CD14-positive monocyte (primary cell): Measurements from ENCODE around the gene CBR3. TPM values are rescaled to one million over a fixed set of nuclear protein-coding genes. Genes with fewer than 3 reads are reported as not detected.

Experiments used
- DNase-seq, 3 donors: peaks; one replicate each; pipeline ENCODE4 v3.0.0-alpha.2; 2011 to 2022
- H2AFZ ChIP-seq: 2 replicates; pipeline ENCODE4 v1.6.0; 2012; ENCODE audit warnings: mild to moderate bottlenecking, low read depth, low read length, inconsistent platforms; ENCODE audit not compliant: insufficient read depth, poor library complexity, severe bottlenecking
- H3K27ac ChIP-seq, 2 donors: 1 replicate in 1 of 2; 2 replicates in 1 of 2; pipeline ENCODE4 v1.5.1; 2012 to 2013; ENCODE audit warnings: low read length in 2 of 2, control low read depth in 1 of 2, inconsistent platforms in 1 of 2, low read depth in 1 of 2, mild to moderate bottlenecking in 1 of 2
- H3K27me3 ChIP-seq, 2 donors: one replicate each; pipeline versions ENCODE4 v1.6.0 to v1.6.1; 2011 to 2013; ENCODE audit warnings: low read length in 2 of 2; ENCODE audit not compliant: control insufficient read depth in 2 of 2, insufficient read depth in 2 of 2
- H3K36me3 ChIP-seq, 2 donors: replicated peaks in 1 of 2; 1 replicate in 1 of 2; 2 replicates in 1 of 2; pipeline versions ENCODE4 v1.5.1 to v1.6.1; 2012 to 2013; ENCODE audit warnings: low read length in 2 of 2, control low read depth in 1 of 2, inconsistent platforms in 1 of 2, mild to moderate bottlenecking in 1 of 2; ENCODE audit not compliant: insufficient read depth in 2 of 2, control insufficient read depth in 1 of 2
- H3K4me1 ChIP-seq, 2 donors: 1 replicate in 1 of 2; 2 replicates in 1 of 2; pipeline versions ENCODE4 v1.5.1 to v1.6.1; 2012 to 2013; ENCODE audit warnings: low read length in 2 of 2, control low read depth in 1 of 2, inconsistent platforms in 1 of 2, mild to moderate bottlenecking in 1 of 2, moderate library complexity in 1 of 2; ENCODE audit not compliant: insufficient read depth in 2 of 2, control insufficient read depth in 1 of 2
- H3K4me2 ChIP-seq: replicated peaks from 2 replicates; pipeline ENCODE3; 2012; ENCODE audit warnings: low read length, moderate library complexity, mild to moderate bottlenecking; ENCODE audit not compliant: poor library complexity, severe bottlenecking; ENCODE audit errors: extremely low read depth
- H3K4me3 ChIP-seq, 3 experiments: fragments of 200-600 bp in 1 of 3; sonication (generic) in 1 of 3; replicated peaks in 1 of 3; 1 replicate in 2 of 3; 2 replicates in 1 of 3; pipeline ENCODE4 v1.5.1; 2011 to 2013; ENCODE audit warnings: low read length in 3 of 3, mild to moderate bottlenecking in 3 of 3, control low read depth in 2 of 3, low read depth in 2 of 3, inconsistent platforms in 1 of 3, moderate library complexity in 1 of 3
- H3K79me2 ChIP-seq: 2 replicates; pipeline ENCODE4 v1.6.0; 2012; ENCODE audit warnings: mild to moderate bottlenecking, control low read depth, inconsistent platforms, low read length, moderate library complexity; ENCODE audit not compliant: insufficient read depth
- H3K9ac ChIP-seq: 2 replicates; pipeline ENCODE4 v1.6.0; 2017; ENCODE audit warnings: low read length, mild to moderate bottlenecking; ENCODE audit not compliant: insufficient read depth, poor library complexity, severe bottlenecking
- H3K9me3 ChIP-seq, 2 donors: replicated peaks in 1 of 2; 1 replicate in 1 of 2; 2 replicates in 1 of 2; pipeline versions ENCODE4 v1.5.1 to v1.6.1; 2012 to 2013; ENCODE audit warnings: low read length in 2 of 2, control low read depth in 1 of 2; ENCODE audit not compliant: control insufficient read depth in 1 of 2, insufficient read depth in 1 of 2
- H4K20me1 ChIP-seq: 2 replicates; pipeline ENCODE4 v1.6.0; 2012; ENCODE audit warnings: mild to moderate bottlenecking, low read length, control low read depth, moderate library complexity; ENCODE audit not compliant: insufficient read depth
- H3K27ac Mint-ChIP-seq, 7 donors: one replicate each; pipeline ENCODE4 v1.8.0; 2020; ENCODE audit warnings: mild to moderate bottlenecking in 7 of 7, mixed read lengths in 7 of 7, moderate library complexity in 6 of 7, inconsistent platforms in 2 of 7
- H3K27me3 Mint-ChIP-seq, 3 donors: one replicate each; pipeline ENCODE4 v1.8.0; 2021 to 2022; ENCODE audit warnings: low read depth in 3 of 3, mild to moderate bottlenecking in 3 of 3, mixed read lengths in 3 of 3, moderate library complexity in 3 of 3, inconsistent platforms in 1 of 3
- H3K36me3 Mint-ChIP-seq, 2 donors: one replicate each; pipeline ENCODE4 v1.8.0; 2020; ENCODE audit warnings: mixed read lengths in 2 of 2, inconsistent platforms in 1 of 2, mild to moderate bottlenecking in 1 of 2
- H3K4me1 Mint-ChIP-seq: one replicate; pipeline ENCODE4 v1.8.0; 2020; ENCODE audit warnings: mild to moderate bottlenecking, mixed read lengths
- H3K4me3 Mint-ChIP-seq, 2 donors: one replicate each; pipeline ENCODE4 v1.8.0; 2020; ENCODE audit warnings: mild to moderate bottlenecking in 2 of 2, mixed read lengths in 2 of 2, moderate library complexity in 1 of 2
- H3K9me3 Mint-ChIP-seq, 7 donors: one replicate each; pipeline ENCODE4 v1.8.0; 2020 to 2022; ENCODE audit warnings: mixed read lengths in 7 of 7, mild to moderate bottlenecking in 6 of 7, moderate library complexity in 6 of 7, inconsistent platforms in 2 of 7
- WGBS: methylation state at CpG from one replicate; pipeline ENCODE4 v1.1.5; 2013; ENCODE audit warnings: missing lambda C conversion rate; ENCODE audit not compliant: insufficient coverage; 5-methylcytosine and 5-hydroxymethylcytosine counted together
- intact Hi-C, 2 donors: fragments of 100-400 bp; cut with micrococcal nuclease; formaldehyde crosslinking; loops; one replicate each; pipeline versions ENCODE4 v1.15.0 to v1.15.1; 2023
- polyA plus RNA-seq, 3 donors: library from polyadenylated mRNA; depleted of rRNA in 1 of 3; unstranded in 2 of 3; stranded (reverse) in 1 of 3; fragments of 300-500 nt in 2 of 3; fragments of >200 nt in 1 of 3; fragmentation: Illumina TruSeq in 2 of 3; gene quantifications; 1 replicate in 2 of 3; 2 replicates in 1 of 3; pipeline ENCODE4 v1.2.3, GENCODE V29; 2012 to 2021
- TF ChIP-seq, protein P1 (sequence below): fragments of 200-600 bp; IDR thresholded peaks from one replicate; pipeline ENCODE4 v1.8.0; 2022; ENCODE audit warnings: antibody characterized with exemption, mild to moderate bottlenecking

Gene CBR3
- polyA plus RNA-seq, 3 donors, result 0.32 to 0.40 TPM; not detected in 1

DNA sequence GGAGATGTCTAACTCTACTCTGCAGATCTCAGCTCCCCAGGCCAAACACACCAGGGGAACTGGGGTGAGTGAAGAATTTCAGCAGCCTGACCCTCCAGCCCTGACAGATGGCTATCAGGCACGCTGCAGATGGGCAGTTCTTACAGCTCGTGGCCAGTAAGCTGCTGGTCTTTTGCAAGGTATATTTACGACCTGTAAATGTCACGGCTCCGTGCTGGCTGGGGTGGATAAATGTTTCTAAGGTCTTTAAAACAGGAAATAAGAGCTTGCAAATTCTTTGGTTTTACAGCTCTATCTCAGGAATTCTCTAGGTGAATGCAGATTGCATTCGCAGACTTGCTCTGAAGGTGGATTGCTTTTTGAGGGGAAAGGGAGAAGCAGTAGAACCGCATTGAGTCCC is 31.8 kb downstream of the CBR3 start:
- H3K79me2 ChIP-seq, result peaks cover 64% of the 10 kb centered on the region
- no peak overlapping the region for H3K9ac ChIP-seq
- H3K36me3 Mint-ChIP-seq, result peaks cover 52 to 65% of the 10 kb centered on the region in 2 donors
- TF ChIP-seq, protein P1, sequence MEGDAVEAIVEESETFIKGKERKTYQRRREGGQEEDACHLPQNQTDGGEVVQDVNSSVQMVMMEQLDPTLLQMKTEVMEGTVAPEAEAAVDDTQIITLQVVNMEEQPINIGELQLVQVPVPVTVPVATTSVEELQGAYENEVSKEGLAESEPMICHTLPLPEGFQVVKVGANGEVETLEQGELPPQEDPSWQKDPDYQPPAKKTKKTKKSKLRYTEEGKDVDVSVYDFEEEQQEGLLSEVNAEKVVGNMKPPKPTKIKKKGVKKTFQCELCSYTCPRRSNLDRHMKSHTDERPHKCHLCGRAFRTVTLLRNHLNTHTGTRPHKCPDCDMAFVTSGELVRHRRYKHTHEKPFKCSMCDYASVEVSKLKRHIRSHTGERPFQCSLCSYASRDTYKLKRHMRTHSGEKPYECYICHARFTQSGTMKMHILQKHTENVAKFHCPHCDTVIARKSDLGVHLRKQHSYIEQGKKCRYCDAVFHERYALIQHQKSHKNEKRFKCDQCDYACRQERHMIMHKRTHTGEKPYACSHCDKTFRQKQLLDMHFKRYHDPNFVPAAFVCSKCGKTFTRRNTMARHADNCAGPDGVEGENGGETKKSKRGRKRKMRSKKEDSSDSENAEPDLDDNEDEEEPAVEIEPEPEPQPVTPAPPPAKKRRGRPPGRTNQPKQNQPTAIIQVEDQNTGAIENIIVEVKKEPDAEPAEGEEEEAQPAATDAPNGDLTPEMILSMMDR, result no peak
- no peak overlapping the region for H3K4me2 ChIP-seq
- no peak overlapping the region for H3K4me3 Mint-ChIP-seq
- no peaks in the 10 kb centered on the region for H3K9me3 ChIP-seq
- H3K4me1 Mint-ChIP-seq, result peaks cover 68% of the 10 kb centered on the region
- DNase-seq, result no peak
- peaks cover 55% of the 10 kb centered on the region for H4K20me1 ChIP-seq
- no peak overlapping the region for H3K27ac ChIP-seq
- no peaks in the 10 kb centered on the region for H3K27me3 ChIP-seq
- no peak overlapping the region for H3K27ac Mint-ChIP-seq
- H3K9me3 Mint-ChIP-seq, result peaks cover 0 to 3% (median 0%) of the 10 kb centered on the region in 7 donors
- H3K4me1 ChIP-seq, result peaks cover 44 to 46% of the 10 kb centered on the region in 2 donors
- H3K4me3 ChIP-seq, result no peak overlapping the region
- 84% methylated on average over 5 of the region's 7 CpGs for WGBS
- no peak overlapping the region for H2AFZ ChIP-seq
- H3K27me3 Mint-ChIP-seq, result no peaks in the 10 kb centered on the region
- H3K36me3 ChIP-seq, result peaks cover 5 to 66% of the 10 kb centered on the region in 2 donors
- intact Hi-C loops, result no loop called here

GRCh38 chr21:36167541-36167940 is 32.7 kb downstream of the CBR3 start:
- peaks cover 0 to 3% (median 0%) of the 10 kb centered on the region in 7 donors for H3K9me3 Mint-ChIP-seq
- Histone ChIP-seq H3K36me3 (peaks cover 5 to 57% of the 10 kb centered on the region in 2 donors), H3K79me2 (peaks cover 61% of the 10 kb centered on the region), H3K4me2 (no peak overlapping the region), H2AFZ (no peak overlapping the region), H3K9me3 (no peaks in the 10 kb centered on the region), H3K4me3 (no peak overlapping the region), H3K4me1 (peaks cover 52 to 54% of the 10 kb centered on the region in 2 donors), H3K27me3 (no peaks in the 10 kb centered on the region), H3K27ac (peak overlapping the region in 1 of 2 donors; percentile 45), H3K9ac (no peak overlapping the region), H4K20me1 (peaks cover 52% of the 10 kb centered on the region)
- peak overlapping the region in 2 of 7 donors; percentile 40 to 63 for H3K27ac Mint-ChIP-seq
- peaks cover 71% of the 10 kb centered on the region for H3K4me1 Mint-ChIP-seq
- WGBS, result no CpG with 5 or more reads among the region's 4 CpGs
- DNase-seq, result no peak
- no peaks in the 10 kb centered on the region for H3K27me3 Mint-ChIP-seq
- H3K4me3 Mint-ChIP-seq, result no peak overlapping the region
- peaks cover 47 to 59% of the 10 kb centered on the region in 2 donors for H3K36me3 Mint-ChIP-seq
- intact Hi-C loops, result no loop called here
- TF ChIP-seq, protein P1, result no peak
